Fibroblast of peridontal ligament (primary cell): ENCODE measurements around the gene FAM163A.
"Not testable (repeated sequence)": the region's sequence is repeated elsewhere in the genome, so short reads cannot be mapped to it uniquely, and the experiment has no call there.

ENCODE experiments used
- DNase-seq: peaks from one replicate; pipeline ENCODE4 v3.0.0-alpha.2; 2010; ENCODE audit errors: extremely low read depth

Gene FAM163A

DNA sequence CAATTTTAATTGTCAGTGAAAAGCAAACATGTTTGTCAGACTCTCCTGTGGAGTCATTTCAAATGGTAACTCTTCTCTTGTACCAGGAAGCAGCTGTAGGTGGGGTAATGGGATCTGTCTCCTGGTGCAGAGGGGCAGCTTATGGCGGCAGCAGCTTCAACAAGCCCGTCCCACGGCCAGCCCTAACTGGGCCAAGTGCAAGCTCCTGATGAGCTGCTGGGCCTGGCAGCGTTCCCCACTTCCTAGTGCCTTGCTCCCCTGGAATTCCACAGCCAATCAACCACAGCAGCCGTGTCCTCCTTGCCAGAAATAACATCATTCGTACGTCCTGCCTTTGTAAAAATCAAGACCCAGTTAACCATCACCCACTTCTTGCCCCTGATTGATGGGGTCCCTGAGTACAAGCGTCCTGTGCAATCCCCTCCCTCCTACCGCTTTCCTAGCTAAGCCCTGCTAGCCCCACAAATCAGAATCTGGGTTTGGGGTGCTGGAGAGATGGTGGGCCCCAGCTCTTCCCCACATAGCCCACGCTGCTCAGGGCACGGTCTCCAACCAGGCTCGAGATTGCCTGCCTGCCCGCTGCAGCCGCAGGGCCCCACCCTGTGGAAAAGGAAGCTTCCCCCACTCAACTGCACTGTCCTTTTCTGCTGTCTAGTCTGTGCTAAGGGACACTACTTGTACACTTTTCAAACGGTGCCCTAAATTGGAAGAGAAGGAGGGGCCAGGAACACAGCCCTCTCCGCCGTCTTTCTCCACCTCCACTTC, 73.3 kb downstream of the FAM163A start:
- no peak for DNase-seq

- DNase-seq, result no peak
These were observed 74.0 kb downstream of the FAM163A start for GRCh38 chr1:179817056-179817455.

DNA sequence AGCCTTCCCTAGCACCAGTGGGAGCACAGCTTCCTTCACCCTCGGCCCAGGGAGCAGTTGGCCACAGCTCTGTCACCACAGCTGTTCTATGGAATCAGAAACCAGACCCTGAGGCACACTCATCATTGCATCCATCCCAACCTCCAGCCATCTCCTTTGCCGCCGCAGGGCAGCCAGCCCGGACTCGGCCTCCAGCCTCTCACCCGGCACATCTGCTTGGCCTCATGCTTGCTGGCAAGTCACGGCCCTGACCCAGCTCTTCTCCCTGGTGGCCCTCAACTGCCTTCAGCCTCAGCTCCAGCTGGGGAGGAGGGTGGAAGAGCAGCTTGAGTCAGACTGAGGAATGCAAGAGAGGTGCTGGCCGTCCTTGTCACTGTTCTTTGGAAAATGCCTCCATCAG, 74.7 kb downstream of the FAM163A start:
- peak; percentile 21 for DNase-seq

- no peak for DNase-seq
These were observed 75.2 kb downstream of the FAM163A start for GRCh38 chr1:179818260-179818659.

GRCh38 chr1:179818743-179819173, 75.7 kb downstream of the FAM163A start:
- no peak for DNase-seq

DNA sequence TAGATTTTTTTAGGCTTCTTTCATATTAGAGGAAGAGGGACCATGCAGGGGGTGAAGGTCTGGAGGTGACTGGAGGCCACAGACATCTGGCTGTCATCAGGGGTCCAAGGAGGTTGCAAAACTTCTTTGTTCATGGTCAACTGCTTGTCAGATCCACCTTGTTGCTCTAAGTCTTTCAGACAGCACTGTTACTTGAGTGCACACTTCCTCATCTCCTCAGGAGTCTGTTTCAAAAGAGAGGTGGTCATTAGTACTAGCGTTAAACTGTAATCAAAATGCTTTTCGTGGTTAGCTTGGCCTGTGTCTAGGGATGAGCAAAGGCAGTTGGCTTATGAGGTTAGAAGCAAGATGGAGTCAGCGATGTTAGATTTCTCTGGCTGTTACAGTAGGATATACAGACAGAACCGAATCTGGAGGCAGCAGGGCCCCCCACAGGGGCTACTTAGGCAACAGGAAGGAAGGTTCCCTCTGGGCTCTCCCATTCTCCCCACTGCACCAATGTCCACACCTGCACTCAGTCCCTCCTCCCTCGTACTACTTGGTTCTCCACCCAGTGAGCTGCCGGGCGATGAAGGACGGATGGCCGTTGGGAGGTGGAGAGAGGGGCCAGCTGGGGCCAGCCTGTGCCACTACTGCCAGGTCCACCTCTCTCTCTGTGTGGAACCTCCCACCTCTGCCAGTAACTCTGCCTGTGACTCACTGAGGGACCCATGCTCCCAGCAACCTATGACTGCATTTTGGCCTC, 77.3 kb downstream of the FAM163A start:
- no peak for DNase-seq

DNA sequence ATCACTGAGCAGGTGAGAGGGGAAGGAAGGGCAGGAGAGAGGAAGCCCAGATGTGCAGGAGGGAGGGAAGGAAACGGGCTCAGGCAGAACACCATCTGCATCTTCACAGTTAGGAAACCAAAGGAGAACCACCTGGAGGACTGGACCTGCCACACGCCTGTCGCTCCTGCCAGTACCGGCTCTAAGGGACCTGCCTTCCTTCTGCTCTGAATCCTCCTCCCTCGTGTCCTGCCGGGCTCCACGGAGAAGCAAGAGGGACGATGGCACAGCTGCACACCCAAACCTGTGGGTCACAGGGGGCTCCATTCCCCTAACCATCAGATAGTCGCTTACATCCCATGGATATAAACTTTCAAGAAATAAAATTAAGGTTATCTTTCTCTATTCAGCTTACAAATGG, 78.4 kb downstream of the FAM163A start:
- no peak for DNase-seq

GRCh38 chr1:179822065-179822464, 79.0 kb downstream of the FAM163A start:
- DNase-seq, result no peak

DNA sequence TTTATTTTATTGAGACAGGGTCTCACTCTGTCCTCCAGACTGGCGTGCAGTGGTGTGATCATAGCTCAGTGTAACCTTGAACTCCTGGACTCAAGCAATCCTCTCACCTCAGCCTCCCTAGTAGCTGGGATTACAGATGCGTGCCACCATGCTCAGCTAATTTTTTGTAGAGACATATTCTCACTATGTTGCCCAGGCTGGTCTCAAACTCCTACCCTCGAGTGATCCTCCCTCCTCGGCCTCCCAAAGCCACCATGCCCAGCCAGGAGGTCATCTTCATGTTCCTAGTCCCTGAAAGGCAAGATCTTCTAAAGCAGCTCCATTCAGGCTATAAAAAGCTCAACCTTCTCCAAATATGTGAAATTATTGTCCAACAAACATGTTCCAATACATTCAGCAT, 80.6 kb downstream of the FAM163A start:
- DNase-seq, result no peak

- DNase-seq, result no peak
These were observed 81.2 kb downstream of the FAM163A start for GRCh38 chr1:179824265-179824664.

- DNase-seq, result no peak
These were observed 82.1 kb downstream of the FAM163A start for GRCh38 chr1:179825206-179825605.

- no peak for DNase-seq
These were observed 82.8 kb downstream of the FAM163A start for GRCh38 chr1:179825798-179826460.

DNA sequence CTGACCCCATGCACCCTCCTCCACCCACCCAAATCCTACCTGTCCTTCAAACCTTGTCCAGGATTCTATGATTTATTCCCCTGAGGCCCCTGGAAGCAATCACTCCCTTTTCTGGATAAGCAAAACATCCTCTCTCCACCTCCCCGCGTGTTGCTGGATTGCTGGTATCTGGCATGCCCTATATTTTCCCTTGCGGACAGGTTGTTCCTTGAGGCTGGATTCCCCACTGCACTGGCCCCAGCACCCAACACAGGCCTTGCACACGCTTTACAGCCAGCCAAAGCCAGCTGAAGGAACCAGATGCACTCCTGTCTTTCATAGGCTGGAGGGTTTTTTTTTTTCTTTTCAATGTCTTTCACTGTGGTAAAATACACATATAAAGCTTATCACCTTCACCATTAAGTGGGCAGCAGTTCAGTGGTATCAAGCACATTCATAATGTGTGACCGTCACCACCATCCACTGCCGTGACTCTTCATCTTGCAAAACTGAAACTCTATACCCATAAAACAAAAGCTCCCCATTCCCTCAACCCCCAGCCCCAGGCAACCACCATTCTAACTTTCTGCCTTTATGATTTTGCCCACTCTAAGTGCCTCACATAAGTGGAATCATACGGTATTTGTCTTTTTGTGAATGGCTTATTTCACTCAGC, 83.7 kb downstream of the FAM163A start:
- DNase-seq, result no peak

DNA sequence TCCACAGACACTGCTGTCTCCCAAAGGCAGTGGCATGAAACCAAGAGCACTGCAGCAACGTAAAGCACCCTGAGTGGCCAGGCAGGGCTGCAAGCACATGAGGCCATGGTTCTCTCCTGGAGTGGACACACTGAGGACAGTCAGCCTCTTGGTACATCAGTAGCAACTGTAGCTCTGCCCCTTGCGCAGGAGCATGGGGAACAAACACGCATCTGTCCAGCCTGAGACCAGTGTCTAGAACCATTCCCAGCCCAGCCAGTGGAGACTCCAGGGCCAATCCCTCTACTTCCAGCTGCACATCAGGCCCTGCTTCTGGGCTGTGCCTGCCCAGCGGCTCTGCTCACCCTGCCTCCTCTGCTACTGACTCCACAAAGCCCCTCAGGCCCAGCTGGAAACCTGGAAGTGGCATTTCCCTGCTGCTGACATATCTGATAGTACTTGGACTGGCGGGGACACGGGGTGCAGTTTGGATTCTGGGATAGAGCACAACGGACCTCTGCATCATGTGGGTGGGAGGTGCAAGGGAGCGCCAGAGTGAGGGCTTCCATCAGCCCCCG, 85.5 kb downstream of the FAM163A start:
- DNase-seq, result no peak

- DNase-seq, result no peak
These were observed 88.1 kb downstream of the FAM163A start for GRCh38 chr1:179831225-179831624.

GRCh38 chr1:179831852-179832699, 89.0 kb downstream of the FAM163A start:
- DNase-seq, result peak; percentile 19

- not testable (repeated sequence) for DNase-seq
These were observed 93.8 kb downstream of the FAM163A start for GRCh38 chr1:179836686-179837445.

DNA sequence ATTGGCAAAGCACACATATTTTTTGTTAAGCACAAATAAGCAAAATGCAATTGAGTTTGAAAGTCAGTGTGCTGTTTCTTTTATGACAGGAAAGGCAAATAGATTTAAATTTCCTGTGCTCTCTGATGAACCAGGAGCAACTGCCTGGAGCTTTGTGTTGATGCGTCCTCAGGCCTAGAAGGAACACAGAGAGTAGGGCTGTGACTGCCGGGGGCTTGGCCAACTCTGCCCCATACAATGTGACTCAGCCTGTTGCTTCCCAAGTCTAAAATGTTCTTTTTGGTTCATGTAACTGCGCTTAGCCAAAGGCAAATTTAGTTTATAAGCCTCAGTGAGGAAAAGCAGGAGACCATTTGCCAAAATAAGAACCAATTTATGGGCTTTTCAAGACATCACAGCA, 97.0 kb downstream of the FAM163A start:
- no peak for DNase-seq

- no peak for DNase-seq
These were observed 105.1 kb downstream of the FAM163A start for GRCh38 chr1:179848233-179848632.

DNA sequence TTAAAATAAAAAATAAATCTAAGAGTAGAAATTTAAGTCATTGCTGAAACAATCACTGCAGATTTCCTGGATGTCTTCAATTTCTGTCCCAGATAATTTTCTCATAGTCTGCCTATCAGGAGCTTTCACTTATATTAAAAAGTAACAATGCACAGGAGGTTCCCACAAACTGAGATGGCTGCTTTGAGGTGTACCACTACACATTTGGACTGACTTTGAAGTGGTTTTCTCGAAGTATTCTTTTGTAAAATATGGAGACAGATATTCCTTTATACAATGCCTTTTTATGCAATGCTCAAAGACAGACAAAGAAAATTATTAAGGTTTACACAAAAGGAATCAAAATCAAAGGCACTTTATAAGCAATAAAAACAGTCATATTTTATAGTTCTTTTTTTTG, 110.0 kb downstream of the FAM163A start:
- no peak for DNase-seq
